ENCODE measurements around the gene CASP2.

GRCh38 chr7:143250199-143250598 is 38.0 kb upstream of the CASP2 start:
- TF ChIP-seq, protein P1, sequence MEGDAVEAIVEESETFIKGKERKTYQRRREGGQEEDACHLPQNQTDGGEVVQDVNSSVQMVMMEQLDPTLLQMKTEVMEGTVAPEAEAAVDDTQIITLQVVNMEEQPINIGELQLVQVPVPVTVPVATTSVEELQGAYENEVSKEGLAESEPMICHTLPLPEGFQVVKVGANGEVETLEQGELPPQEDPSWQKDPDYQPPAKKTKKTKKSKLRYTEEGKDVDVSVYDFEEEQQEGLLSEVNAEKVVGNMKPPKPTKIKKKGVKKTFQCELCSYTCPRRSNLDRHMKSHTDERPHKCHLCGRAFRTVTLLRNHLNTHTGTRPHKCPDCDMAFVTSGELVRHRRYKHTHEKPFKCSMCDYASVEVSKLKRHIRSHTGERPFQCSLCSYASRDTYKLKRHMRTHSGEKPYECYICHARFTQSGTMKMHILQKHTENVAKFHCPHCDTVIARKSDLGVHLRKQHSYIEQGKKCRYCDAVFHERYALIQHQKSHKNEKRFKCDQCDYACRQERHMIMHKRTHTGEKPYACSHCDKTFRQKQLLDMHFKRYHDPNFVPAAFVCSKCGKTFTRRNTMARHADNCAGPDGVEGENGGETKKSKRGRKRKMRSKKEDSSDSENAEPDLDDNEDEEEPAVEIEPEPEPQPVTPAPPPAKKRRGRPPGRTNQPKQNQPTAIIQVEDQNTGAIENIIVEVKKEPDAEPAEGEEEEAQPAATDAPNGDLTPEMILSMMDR (IDR thresholded peaks at IDR 0.05), result no peak
- TF ChIP-seq POLR2A (IDR thresholded peaks at IDR 0.05) (no peak), EP300 (IDR thresholded peaks at IDR 0.05) (no peak), POLR2AphosphoS5 (IDR thresholded peaks at IDR 0.05) (no peak)
